Measurements from ENCODE around the gene EMP3.

- TF ChIP-seq, protein P1, sequence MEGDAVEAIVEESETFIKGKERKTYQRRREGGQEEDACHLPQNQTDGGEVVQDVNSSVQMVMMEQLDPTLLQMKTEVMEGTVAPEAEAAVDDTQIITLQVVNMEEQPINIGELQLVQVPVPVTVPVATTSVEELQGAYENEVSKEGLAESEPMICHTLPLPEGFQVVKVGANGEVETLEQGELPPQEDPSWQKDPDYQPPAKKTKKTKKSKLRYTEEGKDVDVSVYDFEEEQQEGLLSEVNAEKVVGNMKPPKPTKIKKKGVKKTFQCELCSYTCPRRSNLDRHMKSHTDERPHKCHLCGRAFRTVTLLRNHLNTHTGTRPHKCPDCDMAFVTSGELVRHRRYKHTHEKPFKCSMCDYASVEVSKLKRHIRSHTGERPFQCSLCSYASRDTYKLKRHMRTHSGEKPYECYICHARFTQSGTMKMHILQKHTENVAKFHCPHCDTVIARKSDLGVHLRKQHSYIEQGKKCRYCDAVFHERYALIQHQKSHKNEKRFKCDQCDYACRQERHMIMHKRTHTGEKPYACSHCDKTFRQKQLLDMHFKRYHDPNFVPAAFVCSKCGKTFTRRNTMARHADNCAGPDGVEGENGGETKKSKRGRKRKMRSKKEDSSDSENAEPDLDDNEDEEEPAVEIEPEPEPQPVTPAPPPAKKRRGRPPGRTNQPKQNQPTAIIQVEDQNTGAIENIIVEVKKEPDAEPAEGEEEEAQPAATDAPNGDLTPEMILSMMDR (IDR thresholded peaks at IDR 0.05), result no peak
- no peak for TF ChIP-seq POLR2A (IDR thresholded peaks at IDR 0.05)
Observed at GRCh38 chr19:48363500-48363809, 38.1 kb downstream of the EMP3 start.

Measured in upper lobe of left lung (tissue), 4 donors.